Amygdala (tissue), 56 donors: ENCODE data around the gene RSPH1.

ENCODE experiments used
- DNase-seq, 56 donors: peaks; one replicate each; lab custom pipeline; 2025; lab: John Stamatoyannopoulos, UW

The RSPH1 gene

GRCh38 chr21:42453224-42453985, 42.6 kb downstream of the RSPH1 start:
- DNase-seq: no peak

- DNase-seq: no peak
These were observed 43.4 kb downstream of the RSPH1 start for GRCh38 chr21:42452401-42453223.

GRCh38 chr21:42451941-42452340, 44.1 kb downstream of the RSPH1 start:
- no peak for DNase-seq

GRCh38 chr21:42448686-42449085, 47.3 kb downstream of the RSPH1 start:
- no peak for DNase-seq

GRCh38 chr21:42447732-42448131, 48.3 kb downstream of the RSPH1 start:
- DNase-seq: no peak

- no peak for DNase-seq
These were observed 48.8 kb downstream of the RSPH1 start for GRCh38 chr21:42447182-42447581.

- no peak for DNase-seq
These were observed 49.5 kb downstream of the RSPH1 start for GRCh38 chr21:42446531-42446930.

GRCh38 chr21:42445311-42445710, 50.7 kb downstream of the RSPH1 start:
- DNase-seq: no peak

- no peak for DNase-seq
These were observed 51.3 kb downstream of the RSPH1 start for GRCh38 chr21:42444745-42445059.

- DNase-seq: no peak
These were observed 51.9 kb downstream of the RSPH1 start for GRCh38 chr21:42443876-42444744.

GRCh38 chr21:42443181-42443785, 52.7 kb downstream of the RSPH1 start:
- no peak for DNase-seq

- DNase-seq: no peak
These were observed 54.1 kb downstream of the RSPH1 start for GRCh38 chr21:42441963-42442362.

- peak in 3 of 56 donors; percentile 9 to 22 (median 15) for DNase-seq
These were observed 55.7 kb downstream of the RSPH1 start for GRCh38 chr21:42440187-42440792.

GRCh38 chr21:42439284-42440186, 56.5 kb downstream of the RSPH1 start:
- no peak for DNase-seq

GRCh38 chr21:42438316-42439205, 57.5 kb downstream of the RSPH1 start:
- DNase-seq: no peak

- DNase-seq: no peak
These were observed 58.2 kb downstream of the RSPH1 start for GRCh38 chr21:42437786-42438185.

GRCh38 chr21:42436914-42437313, 59.1 kb downstream of the RSPH1 start:
- DNase-seq: no peak

GRCh38 chr21:42435833-42436232, 60.2 kb downstream of the RSPH1 start:
- DNase-seq: no peak
